Amniotic stem cell (primary cell): Measurements from ENCODE around the gene ACOX1.
A peak's percentile ranks its signal among the peaks of the same experiment; 100 is the strongest.

Source experiments
- DNase-seq: peaks from one replicate; lab custom pipeline; 2025; lab: John Stamatoyannopoulos, UW

ACOX1 gene

GRCh38 chr17:75908201-75908600 is 70.8 kb downstream of the ACOX1 start:
- DNase-seq, result no peak

GRCh38 chr17:75906143-75906884 is 72.7 kb downstream of the ACOX1 start:
- no peak for DNase-seq

- DNase-seq, result peak; percentile 89
These were observed 74.0 kb downstream of the ACOX1 start, which contains the start of gene MRPL38 for GRCh38 chr17:75904749-75905521. MRPL38 (minus strand) TSS chr17:75904884; CDS start chr17:75904875, 9 bp downstream.

- no peak for DNase-seq
These were observed 76.6 kb downstream of the ACOX1 start for GRCh38 chr17:75902406-75902805.

GRCh38 chr17:75901727-75902126 is 77.2 kb downstream of the ACOX1 start:
- no peak for DNase-seq

GRCh38 chr17:75900691-75901533 is 78.1 kb downstream of the ACOX1 start:
- DNase-seq, result no peak

- no peak for DNase-seq
These were observed 79.0 kb downstream of the ACOX1 start for GRCh38 chr17:75899767-75900468.

- no peak for DNase-seq
These were observed 79.6 kb downstream of the ACOX1 start for GRCh38 chr17:75899353-75899752.

GRCh38 chr17:75898791-75899190 is 80.2 kb downstream of the ACOX1 start:
- DNase-seq, result no peak

- no peak for DNase-seq
These were observed 80.9 kb downstream of the ACOX1 start for GRCh38 chr17:75898065-75898464.

- DNase-seq, result no peak
These were observed 81.6 kb downstream of the ACOX1 start for GRCh38 chr17:75897160-75898019.

GRCh38 chr17:75896415-75897159 is 82.4 kb downstream of the ACOX1 start, which contains the start of gene TRIM65:
TRIM65 (minus strand) TSS chr17:75896951; CDS start chr17:75896937, 14 bp downstream.
- peak; percentile 54 for DNase-seq

- no peak for DNase-seq
These were observed 83.4 kb downstream of the ACOX1 start for GRCh38 chr17:75895370-75896155.

GRCh38 chr17:75894049-75894733 is 84.8 kb downstream of the ACOX1 start:
- no peak for DNase-seq

GRCh38 chr17:75893305-75894048 is 85.5 kb downstream of the ACOX1 start:
- no peak for DNase-seq

GRCh38 chr17:75892556-75893224 is 86.3 kb downstream of the ACOX1 start:
- DNase-seq, result no peak
